OCI-LY7 (cell line): ENCODE results near the gene ZFYVE28. TPM values are rescaled to one million over a fixed set of nuclear protein-coding genes. Genes with fewer than 3 reads are reported as not detected.

Experiments used
- BruUV-seq: library from RNA; stranded (reverse); fragments of 400-500 nt; replicated peaks from 2 replicates; lab custom pipeline; 2021; lab: Mats Ljungman, UMichigan
- CTCF ChIA-PET: fragments of 300-600 bp; sonication (Branson Sonifier 250); formaldehyde crosslinking; loops from one replicate; lab custom pipeline; 2022; ENCODE audit warnings: antibody characterized with exemption; ENCODE audit not compliant: unreplicated experiment; lab: Charles Lee
- POLR2A ChIA-PET: fragments of 300-600 bp; sonication (Branson Sonifier 250); formaldehyde crosslinking; loops from one replicate; lab custom pipeline; 2022; ENCODE audit warnings: antibody characterized with exemption; lab: Charles Lee
- DNase-seq: peaks from one replicate; pipeline ENCODE4 v3.0.0-alpha.2; 2015; ENCODE audit warnings: low spot score
- H2AFZ ChIP-seq: fragments of 200-600 bp; sonication (generic), shearing (Covaris generic); 2 replicates; pipeline ENCODE4 v1.6.1; 2014; ENCODE audit warnings: mild to moderate bottlenecking, antibody characterized with exemption, low read length, moderate library complexity
- H3K27ac ChIP-seq: fragments of 200-600 bp; sonication (generic); 2 replicates; pipeline ENCODE4 v1.5.1; 2014; ENCODE audit warnings: mixed run types, low read depth, mild to moderate bottlenecking, moderate library complexity, low read length, inconsistent platforms; ENCODE audit not compliant: poor library complexity, severe bottlenecking
- H3K36me3 ChIP-seq: fragments of 200-600 bp; sonication (generic); 2 replicates; pipeline ENCODE4 v1.6.1; 2014; ENCODE audit warnings: mild to moderate bottlenecking, antibody characterized with exemption, low read length, moderate library complexity, mixed read lengths; ENCODE audit not compliant: insufficient read depth
- H3K4me1 ChIP-seq: fragments of 200-600 bp; sonication (generic); 2 replicates; pipeline ENCODE4 v1.5.1; 2014; ENCODE audit warnings: mild to moderate bottlenecking, low read length; ENCODE audit not compliant: insufficient read depth, poor library complexity, severe bottlenecking
- H3K4me2 ChIP-seq: fragments of 200-600 bp; sonication (generic); 2 replicates; pipeline ENCODE4 v1.6.1; 2014; ENCODE audit warnings: mild to moderate bottlenecking, low read length
- H3K4me3 ChIP-seq: fragments of 200-600 bp; sonication (generic); 2 replicates; pipeline ENCODE4 v1.5.1; 2014; ENCODE audit warnings: mild to moderate bottlenecking, low read depth, low read length; ENCODE audit not compliant: poor library complexity, severe bottlenecking
- H3K79me2 ChIP-seq: fragments of 200-600 bp; sonication (generic); 2 replicates; pipeline ENCODE4 v1.6.1; 2016; ENCODE audit warnings: low read depth, mild to moderate bottlenecking, low read length, moderate library complexity, mixed read lengths; ENCODE audit not compliant: insufficient read depth
- H3K9me2 ChIP-seq: fragments of 200-600 bp; sonication (generic); 2 replicates; pipeline ENCODE4 v1.6.1; 2016; ENCODE audit warnings: mild to moderate bottlenecking, low read length, mixed read lengths; ENCODE audit not compliant: insufficient read depth
- H3K9me3 ChIP-seq: fragments of 200-600 bp; sonication (generic); 2 replicates; pipeline ENCODE4 v1.6.1; 2014; ENCODE audit warnings: mild to moderate bottlenecking, mixed run types, low read length, mixed read lengths
- H4K20me1 ChIP-seq: fragments of 200-600 bp; sonication (generic); 2 replicates; pipeline ENCODE4 v1.6.1; 2014; ENCODE audit warnings: mild to moderate bottlenecking, antibody characterized with exemption, low read length, moderate library complexity, mixed read lengths; ENCODE audit not compliant: insufficient read depth
- CTCF ChIP-seq: fragments of 200-600 bp; sonication (generic); conservative IDR thresholded peaks from 2 replicates; pipeline ENCODE4 v1.5.1; 2014; ENCODE audit warnings: mild to moderate bottlenecking, antibody characterized with exemption, low read length, moderate library complexity, mixed read lengths
- EZH2phosphoT487 ChIP-seq: fragments of 200-600 bp; sonication (generic); IDR thresholded peaks from 2 replicates; pipeline ENCODE4 v1.6.1; 2018; ENCODE audit warnings: low read depth, borderline replicate concordance, mild to moderate bottlenecking, mixed run types, antibody characterized with exemption, low read length, moderate library complexity, mixed read lengths
- intact Hi-C: fragments of 100-400 bp; cut with micrococcal nuclease; formaldehyde crosslinking; loops from one replicate; pipeline ENCODE4 v1.10.0; 2022; ENCODE audit not compliant: unreplicated experiment
- total RNA-seq, 2 experiments: library from RNA; depleted of rRNA in 1 of 2; stranded (reverse); fragments of >200 nt in 1 of 2; shearing (Covaris generic) in 1 of 2; gene quantifications; 2 replicates each; pipeline ENCODE4 v1.2.3, GENCODE V29; 2014 to 2022

Gene ZFYVE28
- total RNA-seq, 2 experiments from 2014 or later: 0.32 TPM; not detected in 1

- CTCF ChIA-PET: no interaction called here
- Histone ChIP-seq H2AFZ (no peak overlapping the region), H3K27ac (no peak overlapping the region), H3K9me3 (no peaks in the 10 kb centered on the region), H3K4me3 (no peak overlapping the region), H4K20me1 (no peaks in the 10 kb centered on the region), H3K4me1 (no peaks in the 10 kb centered on the region), H3K36me3 (no peaks in the 10 kb centered on the region), H3K79me2 (no peaks in the 10 kb centered on the region), H3K9me2 (no peaks in the 10 kb centered on the region), H3K4me2 (no peak overlapping the region)
- intact Hi-C loops: no loop called here
- no peak for DNase-seq
- POLR2A ChIA-PET: no interaction called here
- no peak for TF ChIP-seq CTCF
- no peak for TF ChIP-seq EZH2phosphoT487
- no TSS peak for BruUV-seq
Measured at GRCh38 chr4:2249526-2250356, 168.7 kb downstream of the ZFYVE28 start.

- ChIA-PET POLR2A (no interaction called here), CTCF (no interaction called here)
- no peak overlapping the region for H3K4me2 ChIP-seq
- peaks cover 6% of the 10 kb centered on the region for H3K4me1 ChIP-seq
- no peaks in the 10 kb centered on the region for H3K36me3 ChIP-seq
- no peak overlapping the region for H2AFZ ChIP-seq
- no peaks in the 10 kb centered on the region for H3K9me3 ChIP-seq
- H3K9me2 ChIP-seq: no peaks in the 10 kb centered on the region
- no peak overlapping the region for H3K27ac ChIP-seq
- intact Hi-C loops: no loop called here
- no peaks in the 10 kb centered on the region for H4K20me1 ChIP-seq
- H3K79me2 ChIP-seq: no peaks in the 10 kb centered on the region
- no peak overlapping the region for H3K4me3 ChIP-seq
- DNase-seq: no peak
- no peak for TF ChIP-seq EZH2phosphoT487
- no peak for TF ChIP-seq CTCF
- no TSS peak for BruUV-seq
Measured at GRCh38 chr4:2248821-2249261, 169.6 kb downstream of the ZFYVE28 start.
